Measurements from ENCODE around the gene ARL6IP5. TPM values are rescaled to one million over a fixed set of nuclear protein-coding genes. Genes with fewer than 3 reads are reported as not detected.

ARL6IP5 gene
- total and polyA plus RNA-seq, 10 donors: 106 to 148 (median 125) TPM

- no peak for TF ChIP-seq POLR2AphosphoS5 (IDR thresholded peaks at IDR 0.05)
- no peak for TF ChIP-seq CTCF (IDR thresholded peaks at IDR 0.05 in 8 of 11, conservative IDR thresholded peaks at IDR 0.05 in 3 of 11)
- no peak for TF ChIP-seq POLR2A (IDR thresholded peaks at IDR 0.05)
- Histone ChIP-seq H3K36me3 (peaks cover 0 to 90% (median 38%) of the 10 kb centered on the region in 6 donors), H3K4me1 (peaks cover 0 to 42% (median 15%) of the 10 kb centered on the region in 6 donors), H3K27ac (no peak overlapping the region), H3K4me3 (no peak overlapping the region), H3K27me3 (replicated peaks in 1 of 7) (no peaks in the 10 kb centered on the region), H3K9me3 (no peaks in the 10 kb centered on the region)
- intact Hi-C loops (cut with DNase I; ENCODE audit: low total_unique reads): no loop called here
- 92 to 94% (median 94%) methylated on average over 3 of the region's 3 CpGs for WGBS, 5 donors
- no peak for DNase-seq
Observed at GRCh38 chr3:69072928-69073327, 11.8 kb upstream of the ARL6IP5 start.

GRCh38 chr3:69079269-69080159, 5.2 kb upstream of the ARL6IP5 start:
- Histone ChIP-seq H3K27me3 (replicated peaks in 1 of 7) (no peaks in the 10 kb centered on the region), H3K36me3 (peaks cover 0 to 26% (median 8%) of the 10 kb centered on the region in 6 donors), H3K4me3 (peak overlapping the region; percentile 78 to 99 (median 86)), H3K27ac (peak overlapping the region; percentile 74 to 96 (median 90)), H3K9me3 (no peaks in the 10 kb centered on the region), H3K4me1 (peaks cover 50 to 90% (median 72%) of the 10 kb centered on the region in 6 donors)
- intact Hi-C loops (cut with DNase I; ENCODE audit: low total_unique reads): no loop called here
- TF ChIP-seq CTCF (IDR thresholded peaks at IDR 0.05 in 8 of 11, conservative IDR thresholded peaks at IDR 0.05 in 3 of 11) (no peak), POLR2AphosphoS5 (IDR thresholded peaks at IDR 0.05) (no peak), POLR2A (IDR thresholded peaks at IDR 0.05) (no peak)
- peak; percentile 91 for DNase-seq
- 4 to 9% (median 6%) methylated on average over 13 to 28 of the region's 29 CpGs for WGBS, 5 donors

GRCh38 chr3:69080233-69080920, 4.4 kb upstream of the ARL6IP5 start, which contains the start of gene UBA3:
Gene UBA3, minus strand, starts transcription at chr3:69080365. Its CDS starts 12 bp downstream, at chr3:69080353.
- peak within 1 kb of the TSS; percentile 78 to 99 (median 86) for H3K4me3 ChIP-seq
- intact Hi-C loops (cut with DNase I; ENCODE audit: low total_unique reads): no loop called here
- no peaks in the 10 kb centered on the region for H3K9me3 ChIP-seq
- peaks cover 50 to 91% (median 73%) of the 10 kb centered on the region in 6 donors for H3K4me1 ChIP-seq
- no peaks in the 10 kb centered on the region for H3K27me3 ChIP-seq (replicated peaks in 1 of 7)
- peaks cover 0 to 17% (median 4%) of the 10 kb centered on the region in 6 donors for H3K36me3 ChIP-seq
- H3K27ac ChIP-seq: peak within 1 kb of the TSS; percentile 74 to 96 (median 92)
- peak; percentile 99 for DNase-seq
- 4 to 10% (median 6%) methylated on average over 21 to 37 of the region's 37 CpGs for WGBS, 5 donors
- peak in 2 of 11 experiments; percentile 14 to 25 for TF ChIP-seq CTCF (IDR thresholded peaks at IDR 0.05 in 8 of 11, conservative IDR thresholded peaks at IDR 0.05 in 3 of 11)
- peak; percentile 90 to 92 (median 91) for TF ChIP-seq POLR2AphosphoS5 (IDR thresholded peaks at IDR 0.05)
- TF ChIP-seq POLR2A (IDR thresholded peaks at IDR 0.05): no peak
